ENCODE measurements around the gene BANP.

GRCh38 chr16:88068476-88069396 is 117.5 kb downstream of the BANP start:
- TF ChIP-seq, protein P1, sequence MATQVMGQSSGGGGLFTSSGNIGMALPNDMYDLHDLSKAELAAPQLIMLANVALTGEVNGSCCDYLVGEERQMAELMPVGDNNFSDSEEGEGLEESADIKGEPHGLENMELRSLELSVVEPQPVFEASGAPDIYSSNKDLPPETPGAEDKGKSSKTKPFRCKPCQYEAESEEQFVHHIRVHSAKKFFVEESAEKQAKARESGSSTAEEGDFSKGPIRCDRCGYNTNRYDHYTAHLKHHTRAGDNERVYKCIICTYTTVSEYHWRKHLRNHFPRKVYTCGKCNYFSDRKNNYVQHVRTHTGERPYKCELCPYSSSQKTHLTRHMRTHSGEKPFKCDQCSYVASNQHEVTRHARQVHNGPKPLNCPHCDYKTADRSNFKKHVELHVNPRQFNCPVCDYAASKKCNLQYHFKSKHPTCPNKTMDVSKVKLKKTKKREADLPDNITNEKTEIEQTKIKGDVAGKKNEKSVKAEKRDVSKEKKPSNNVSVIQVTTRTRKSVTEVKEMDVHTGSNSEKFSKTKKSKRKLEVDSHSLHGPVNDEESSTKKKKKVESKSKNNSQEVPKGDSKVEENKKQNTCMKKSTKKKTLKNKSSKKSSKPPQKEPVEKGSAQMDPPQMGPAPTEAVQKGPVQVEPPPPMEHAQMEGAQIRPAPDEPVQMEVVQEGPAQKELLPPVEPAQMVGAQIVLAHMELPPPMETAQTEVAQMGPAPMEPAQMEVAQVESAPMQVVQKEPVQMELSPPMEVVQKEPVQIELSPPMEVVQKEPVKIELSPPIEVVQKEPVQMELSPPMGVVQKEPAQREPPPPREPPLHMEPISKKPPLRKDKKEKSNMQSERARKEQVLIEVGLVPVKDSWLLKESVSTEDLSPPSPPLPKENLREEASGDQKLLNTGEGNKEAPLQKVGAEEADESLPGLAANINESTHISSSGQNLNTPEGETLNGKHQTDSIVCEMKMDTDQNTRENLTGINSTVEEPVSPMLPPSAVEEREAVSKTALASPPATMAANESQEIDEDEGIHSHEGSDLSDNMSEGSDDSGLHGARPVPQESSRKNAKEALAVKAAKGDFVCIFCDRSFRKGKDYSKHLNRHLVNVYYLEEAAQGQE (IDR thresholded peaks at IDR 0.05; ENCODE audit: low read depth, low read length), result no peak
- TF ChIP-seq CHD2 (IDR thresholded peaks at IDR 0.05; ENCODE audit: low read length, partially characterized antibody) (no peak), TAF1 (IDR thresholded peaks at IDR 0.05; ENCODE audit: borderline replicate concordance, low read depth, low read length) (no peak), CTCF (IDR thresholded peaks at IDR 0.05) (no peak), NFIC (IDR thresholded peaks at IDR 0.05; ENCODE audit: borderline replicate concordance) (no peak), SMC3 (IDR thresholded peaks at IDR 0.05; ENCODE audit: low read depth, low read length) (no peak), EP300 (IDR thresholded peaks at IDR 0.05; ENCODE audit: borderline replicate concordance in 1 of 2, low read depth in 1 of 2, low read length in 1 of 2) (no peak), RFX5 (IDR thresholded peaks at IDR 0.05; ENCODE audit: low read length) (no peak)
